Stimulated activated CD8-positive, alpha-beta memory T cell treated with anti-CD3 and anti-CD28 coated beads, Interleukin-12 subunit alpha, Interleukin-12 subunit beta, amount 100 ng/mL, for 1 hour (primary cell): ENCODE measurements around the gene CCDC7.
"Not testable (repeated sequence)": the region's sequence is repeated elsewhere in the genome, so short reads cannot be mapped to it uniquely, and the experiment has no call there.

Experiments used
- DNase-seq: peaks from one replicate; pipeline ENCODE4 v3.0.0-alpha.2; 2020; ENCODE audit warnings: low read depth

The CCDC7 gene

GRCh38 chr10:32888161-32888927, 442.4 kb downstream of the CCDC7 start:
- DNase-seq, result no peak

GRCh38 chr10:32889631-32890212, 443.8 kb downstream of the CCDC7 start:
- no peak for DNase-seq

- DNase-seq, result no peak
Observed at GRCh38 chr10:32890444-32890843, 444.5 kb downstream of the CCDC7 start.

GRCh38 chr10:32891261-32891660, 445.3 kb downstream of the CCDC7 start:
- no peak for DNase-seq

- DNase-seq, result no peak
Observed at GRCh38 chr10:32893434-32893833, 447.5 kb downstream of the CCDC7 start.

- DNase-seq, result no peak
Observed at GRCh38 chr10:32893916-32894664, 448.1 kb downstream of the CCDC7 start.

- not testable (repeated sequence) for DNase-seq
Observed at GRCh38 chr10:32895200-32895968, 449.4 kb downstream of the CCDC7 start.

- no peak for DNase-seq
Observed at GRCh38 chr10:32901815-32902214, 455.9 kb downstream of the CCDC7 start.

- DNase-seq, result no peak
Observed at GRCh38 chr10:32905466-32905865, 459.5 kb downstream of the CCDC7 start.

GRCh38 chr10:32906595-32906994, 460.7 kb downstream of the CCDC7 start:
- DNase-seq, result no peak

- DNase-seq, result no peak
Observed at GRCh38 chr10:32909456-32909855, 463.5 kb downstream of the CCDC7 start.

GRCh38 chr10:32909970-32910369, 464.0 kb downstream of the CCDC7 start:
- DNase-seq, result not testable (repeated sequence)

- no peak for DNase-seq
Observed at GRCh38 chr10:32911285-32912016, 465.5 kb downstream of the CCDC7 start.

GRCh38 chr10:32917817-32918216, 471.9 kb downstream of the CCDC7 start:
- not testable (repeated sequence) for DNase-seq

- DNase-seq, result no peak
Observed at GRCh38 chr10:32922170-32922569, 476.2 kb downstream of the CCDC7 start.

- no peak for DNase-seq
Observed at GRCh38 chr10:32923134-32923533, 477.2 kb downstream of the CCDC7 start.

- no peak for DNase-seq
Observed at GRCh38 chr10:32923849-32924248, 477.9 kb downstream of the CCDC7 start.
